Caco-2 (cell line): Measurements from ENCODE around the gene CACNA1D. TPM values are rescaled to one million over a fixed set of nuclear protein-coding genes. Genes with fewer than 3 reads are reported as not detected.

ENCODE experiments used
- BruUV-seq: library from RNA; stranded (reverse); fragments of 400-500 nt; replicated peaks from 2 replicates; lab custom pipeline; 2021; lab: Mats Ljungman, UMichigan
- CTCF ChIA-PET: fragments of 300-600 bp; sonication (Branson Sonifier 250); formaldehyde crosslinking; loops from one replicate; lab custom pipeline; 2022; ENCODE audit warnings: antibody characterized with exemption; lab: Charles Lee
- POLR2A ChIA-PET: fragments of 300-600 bp; sonication (Branson Sonifier 250); formaldehyde crosslinking; loops from one replicate; lab custom pipeline; 2022; ENCODE audit warnings: antibody characterized with exemption; lab: Charles Lee
- DNase-seq, 2 experiments: peaks; one replicate each; pipeline versions ENCODE4 v3.0.0 to v3.0.0-alpha.2; 2020 to 2022
- H3K27me3 ChIP-seq: replicated peaks from 2 replicates; pipeline ENCODE4 v1.6.0; 2011; ENCODE audit warnings: low read length; ENCODE audit not compliant: control insufficient read depth, insufficient read depth
- H3K36me3 ChIP-seq: 2 replicates; pipeline ENCODE4 v1.5.1; 2011; ENCODE audit warnings: low read length; ENCODE audit not compliant: control insufficient read depth, insufficient read depth
- H3K4me1 ChIP-seq: fragments of 250-450 bp; sonication (Bioruptor Pico); 2 replicates; pipeline ENCODE4 v1.5.1; 2020; ENCODE audit warnings: mild to moderate bottlenecking
- H3K4me3 ChIP-seq: 2 replicates; pipeline ENCODE4 v1.5.1; 2011; ENCODE audit warnings: low read depth, mild to moderate bottlenecking, control low read depth, low read length
- H3K9me3 ChIP-seq: fragments of 250-450 bp; sonication (Bioruptor Pico); 2 replicates; pipeline ENCODE4 v1.5.1; 2020; ENCODE audit warnings: mild to moderate bottlenecking, moderate library complexity
- H3K27ac Mint-ChIP-seq: one replicate; pipeline ENCODE4 v1.8.0; 2022; ENCODE audit warnings: mixed read lengths; ENCODE audit not compliant: unreplicated experiment
- H3K27me3 Mint-ChIP-seq: one replicate; pipeline ENCODE4 v1.8.0; 2022; ENCODE audit warnings: mixed read lengths; ENCODE audit not compliant: insufficient read depth, unreplicated experiment
- H3K36me3 Mint-ChIP-seq: one replicate; pipeline ENCODE4 v1.8.0; 2022; ENCODE audit warnings: mild to moderate bottlenecking, mixed read lengths; ENCODE audit not compliant: insufficient read depth, unreplicated experiment
- H3K4me1 Mint-ChIP-seq: one replicate; pipeline ENCODE4 v1.8.0; 2022; ENCODE audit warnings: low read depth, mixed read lengths; ENCODE audit not compliant: unreplicated experiment
- H3K4me3 Mint-ChIP-seq: one replicate; pipeline ENCODE4 v1.8.0; 2022; ENCODE audit warnings: mild to moderate bottlenecking, moderate library complexity, mixed read lengths; ENCODE audit not compliant: unreplicated experiment
- H3K9me3 Mint-ChIP-seq: one replicate; pipeline ENCODE4 v1.8.0; 2022; ENCODE audit warnings: mixed read lengths; ENCODE audit not compliant: unreplicated experiment
- intact Hi-C: fragments of 100-400 bp; cut with micrococcal nuclease; formaldehyde crosslinking; loops from one replicate; pipeline ENCODE4 v1.10.0; 2022; ENCODE audit not compliant: unreplicated experiment
- total RNA-seq: library from RNA; stranded (reverse); gene quantifications from 2 replicates; pipeline ENCODE4 v1.2.3, GENCODE V29; 2022
- TF ChIP-seq, protein P1 (sequence below), 2 experiments: fragments of 200-600 bp in 1 of 2; IDR thresholded peaks; 1 replicate in 1 of 2; 2 replicates in 1 of 2; pipeline versions ENCODE4 v1.5.1 to v1.8.0; 2011 to 2022; ENCODE audit warnings: antibody characterized with exemption in 1 of 2, control low read depth in 1 of 2, inconsistent platforms in 1 of 2, low read depth in 1 of 2, low read length in 1 of 2, mild to moderate bottlenecking in 1 of 2, moderate library complexity in 1 of 2; ENCODE audit not compliant: insufficient read depth in 1 of 2, severe bottlenecking in 1 of 2, unreplicated experiment in 1 of 2

Gene CACNA1D
- total RNA-seq, 1 experiment from 2014 or later: 13.3 TPM

- BruUV-seq: no TSS peak
- Mint-ChIP-seq H3K4me3 (no peak overlapping the region), H3K4me1 (peaks cover 8% of the 10 kb centered on the region), H3K36me3 (peaks cover 5% of the 10 kb centered on the region), H3K27ac (no peak overlapping the region), H3K9me3 (no peaks in the 10 kb centered on the region), H3K27me3 (no peaks in the 10 kb centered on the region)
- no peaks in the 10 kb centered on the region for H3K9me3 ChIP-seq
- H3K4me3 ChIP-seq: no peak overlapping the region
- ChIA-PET POLR2A (interaction anchor here (0.5 kb wide), 1 partner anchor 1773 kb away, joined by 5 read pairs; no protein-coding TSS in a partner anchor), CTCF (no interaction called here)
- intact Hi-C loops: no loop called here
- DNase-seq: no peak
- H3K36me3 ChIP-seq: peaks cover 2% of the 10 kb centered on the region; the same call in 1 of the 2 replicates
- TF ChIP-seq, protein P1, sequence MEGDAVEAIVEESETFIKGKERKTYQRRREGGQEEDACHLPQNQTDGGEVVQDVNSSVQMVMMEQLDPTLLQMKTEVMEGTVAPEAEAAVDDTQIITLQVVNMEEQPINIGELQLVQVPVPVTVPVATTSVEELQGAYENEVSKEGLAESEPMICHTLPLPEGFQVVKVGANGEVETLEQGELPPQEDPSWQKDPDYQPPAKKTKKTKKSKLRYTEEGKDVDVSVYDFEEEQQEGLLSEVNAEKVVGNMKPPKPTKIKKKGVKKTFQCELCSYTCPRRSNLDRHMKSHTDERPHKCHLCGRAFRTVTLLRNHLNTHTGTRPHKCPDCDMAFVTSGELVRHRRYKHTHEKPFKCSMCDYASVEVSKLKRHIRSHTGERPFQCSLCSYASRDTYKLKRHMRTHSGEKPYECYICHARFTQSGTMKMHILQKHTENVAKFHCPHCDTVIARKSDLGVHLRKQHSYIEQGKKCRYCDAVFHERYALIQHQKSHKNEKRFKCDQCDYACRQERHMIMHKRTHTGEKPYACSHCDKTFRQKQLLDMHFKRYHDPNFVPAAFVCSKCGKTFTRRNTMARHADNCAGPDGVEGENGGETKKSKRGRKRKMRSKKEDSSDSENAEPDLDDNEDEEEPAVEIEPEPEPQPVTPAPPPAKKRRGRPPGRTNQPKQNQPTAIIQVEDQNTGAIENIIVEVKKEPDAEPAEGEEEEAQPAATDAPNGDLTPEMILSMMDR (IDR thresholded peaks at IDR 0.05; ENCODE audit: insufficient read depth in 1 of 2, low read depth in 1 of 2, low read length in 1 of 2, severe bottlenecking in 1 of 2, unreplicated experiment in 1 of 2): no peak
- no peaks in the 10 kb centered on the region for H3K27me3 ChIP-seq
- 0 out of 2 replicates have a peak, but pooled peaks cover 4% of the 10 kb centered on the region for H3K4me1 ChIP-seq
Observed at GRCh38 chr3:53829605-53830004, 335.2 kb downstream of the CACNA1D start.

- no peak overlapping the region for H3K27ac Mint-ChIP-seq
- Histone ChIP-seq H3K4me3 (no peak overlapping the region), H3K9me3 (no peaks in the 10 kb centered on the region), H3K4me1 (no peaks in the 10 kb centered on the region), H3K36me3 (peaks cover 3% of the 10 kb centered on the region), H3K27me3 (no peaks in the 10 kb centered on the region)
- no peak overlapping the region for H3K4me3 Mint-ChIP-seq
- H3K36me3 Mint-ChIP-seq: peaks cover 5% of the 10 kb centered on the region
- intact Hi-C loops: no loop called here
- CTCF ChIA-PET: no interaction called here
- no TSS peak for BruUV-seq
- TF ChIP-seq, protein P1 (IDR thresholded peaks at IDR 0.05; ENCODE audit: insufficient read depth in 1 of 2, low read depth in 1 of 2, low read length in 1 of 2, severe bottlenecking in 1 of 2, unreplicated experiment in 1 of 2): no peak
- H3K27me3 Mint-ChIP-seq: no peaks in the 10 kb centered on the region
- DNase-seq: no peak
- POLR2A ChIA-PET: no interaction called here
- no peaks in the 10 kb centered on the region for H3K9me3 Mint-ChIP-seq
- no peaks in the 10 kb centered on the region for H3K4me1 Mint-ChIP-seq
Observed at GRCh38 chr3:53830944-53831343, 336.5 kb downstream of the CACNA1D start.

DNA sequence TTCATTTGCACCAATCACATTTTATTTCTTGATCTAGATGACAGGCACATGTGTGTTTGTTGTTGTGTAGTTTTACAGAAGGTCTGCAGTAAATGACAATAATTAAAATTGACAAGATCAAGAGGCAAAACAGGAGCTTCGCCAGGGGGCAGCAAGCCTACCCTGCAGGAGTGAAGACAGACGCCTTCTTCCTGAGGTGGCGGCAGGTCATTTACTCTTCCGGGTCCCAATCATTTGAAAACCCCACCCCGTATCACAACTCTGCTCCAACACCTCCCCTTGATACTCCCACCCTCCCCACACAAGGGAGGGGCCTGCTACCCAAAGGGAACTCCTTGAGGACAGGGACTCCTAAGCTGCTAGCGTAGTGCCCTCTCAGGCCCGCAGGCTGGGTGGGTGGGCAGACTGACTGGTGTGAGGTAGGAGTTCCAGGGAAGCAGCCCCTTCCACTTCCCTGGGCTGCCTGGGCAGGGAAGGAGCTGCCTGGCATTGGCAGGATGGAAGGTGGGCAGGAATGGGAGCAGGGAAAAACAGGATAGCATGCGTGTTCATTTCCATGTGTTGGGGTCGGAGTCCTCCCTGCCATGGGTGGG is 338.7 kb downstream of the CACNA1D start:
- Histone ChIP-seq H3K4me3 (no peak overlapping the region), H3K9me3 (no peaks in the 10 kb centered on the region), H3K27me3 (no peaks in the 10 kb centered on the region), H3K4me1 (no peaks in the 10 kb centered on the region), H3K36me3 (peaks cover 6% of the 10 kb centered on the region)
- CTCF ChIA-PET: no interaction called here
- BruUV-seq: no TSS peak
- TF ChIP-seq, protein P1 (IDR thresholded peaks at IDR 0.05; ENCODE audit: insufficient read depth in 1 of 2, low read depth in 1 of 2, low read length in 1 of 2, severe bottlenecking in 1 of 2, unreplicated experiment in 1 of 2): peak in 1 of 2 experiments; percentile 0
- H3K27me3 Mint-ChIP-seq: no peaks in the 10 kb centered on the region
- H3K9me3 Mint-ChIP-seq: no peaks in the 10 kb centered on the region
- no peak overlapping the region for H3K27ac Mint-ChIP-seq
- no peak for DNase-seq
- intact Hi-C loops: no loop called here
- H3K4me1 Mint-ChIP-seq: no peaks in the 10 kb centered on the region
- POLR2A ChIA-PET: no interaction called here
- H3K4me3 Mint-ChIP-seq: no peak overlapping the region
- H3K36me3 Mint-ChIP-seq: peaks cover 11% of the 10 kb centered on the region
